ENCODE measurements around the gene XIAP.

DNA sequence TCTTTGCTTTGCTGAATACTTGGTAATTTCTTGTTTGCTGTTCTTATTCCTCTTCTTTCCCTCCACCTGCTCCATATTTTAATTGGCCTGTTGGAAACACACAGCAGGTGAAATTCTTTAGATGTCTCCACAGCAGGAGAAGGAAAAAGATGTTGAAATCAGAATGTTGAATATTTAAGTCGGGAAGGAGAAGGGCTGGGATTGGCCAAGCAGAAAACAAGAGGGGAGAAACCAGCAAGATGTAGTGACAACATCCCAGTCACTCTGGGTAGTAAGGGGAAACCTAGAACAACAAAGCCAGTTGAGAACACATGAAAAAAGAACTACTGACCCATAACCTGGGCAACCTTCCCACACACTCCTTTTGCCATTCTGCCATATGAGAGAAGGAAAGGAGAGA lies 64.3 kb downstream of the XIAP start:
- TF ChIP-seq, protein P1, sequence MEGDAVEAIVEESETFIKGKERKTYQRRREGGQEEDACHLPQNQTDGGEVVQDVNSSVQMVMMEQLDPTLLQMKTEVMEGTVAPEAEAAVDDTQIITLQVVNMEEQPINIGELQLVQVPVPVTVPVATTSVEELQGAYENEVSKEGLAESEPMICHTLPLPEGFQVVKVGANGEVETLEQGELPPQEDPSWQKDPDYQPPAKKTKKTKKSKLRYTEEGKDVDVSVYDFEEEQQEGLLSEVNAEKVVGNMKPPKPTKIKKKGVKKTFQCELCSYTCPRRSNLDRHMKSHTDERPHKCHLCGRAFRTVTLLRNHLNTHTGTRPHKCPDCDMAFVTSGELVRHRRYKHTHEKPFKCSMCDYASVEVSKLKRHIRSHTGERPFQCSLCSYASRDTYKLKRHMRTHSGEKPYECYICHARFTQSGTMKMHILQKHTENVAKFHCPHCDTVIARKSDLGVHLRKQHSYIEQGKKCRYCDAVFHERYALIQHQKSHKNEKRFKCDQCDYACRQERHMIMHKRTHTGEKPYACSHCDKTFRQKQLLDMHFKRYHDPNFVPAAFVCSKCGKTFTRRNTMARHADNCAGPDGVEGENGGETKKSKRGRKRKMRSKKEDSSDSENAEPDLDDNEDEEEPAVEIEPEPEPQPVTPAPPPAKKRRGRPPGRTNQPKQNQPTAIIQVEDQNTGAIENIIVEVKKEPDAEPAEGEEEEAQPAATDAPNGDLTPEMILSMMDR (conservative IDR thresholded peaks at IDR 0.05; ENCODE audit: low read depth in 2 of 2), result no peak
- no peak for TF ChIP-seq ZNF114 (CRISPR knock-in tag; IDR thresholded peaks at IDR 0.05)
- no peak for TF ChIP-seq POLR2AphosphoS5 (IDR thresholded peaks at IDR 0.05; ENCODE audit: low read depth)
- TF ChIP-seq EZH2 (IDR thresholded peaks at IDR 0.05; ENCODE audit: low read depth, unreplicated experiment), result no peak
- TF ChIP-seq EZH2phosphoT487 (IDR thresholded peaks at IDR 0.05; ENCODE audit: unreplicated experiment), result no peak
- no peak for TF ChIP-seq JUNB (IDR thresholded peaks at IDR 0.05; ENCODE audit: unreplicated experiment)
- TF ChIP-seq, protein P2, sequence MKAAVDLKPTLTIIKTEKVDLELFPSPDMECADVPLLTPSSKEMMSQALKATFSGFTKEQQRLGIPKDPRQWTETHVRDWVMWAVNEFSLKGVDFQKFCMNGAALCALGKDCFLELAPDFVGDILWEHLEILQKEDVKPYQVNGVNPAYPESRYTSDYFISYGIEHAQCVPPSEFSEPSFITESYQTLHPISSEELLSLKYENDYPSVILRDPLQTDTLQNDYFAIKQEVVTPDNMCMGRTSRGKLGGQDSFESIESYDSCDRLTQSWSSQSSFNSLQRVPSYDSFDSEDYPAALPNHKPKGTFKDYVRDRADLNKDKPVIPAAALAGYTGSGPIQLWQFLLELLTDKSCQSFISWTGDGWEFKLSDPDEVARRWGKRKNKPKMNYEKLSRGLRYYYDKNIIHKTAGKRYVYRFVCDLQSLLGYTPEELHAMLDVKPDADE (IDR thresholded peaks at IDR 0.05), result no peak
- TF ChIP-seq CREB1 (CRISPR knock-in tag; IDR thresholded peaks at IDR 0.05; ENCODE audit: low read depth), result no peak
- TF ChIP-seq, protein P3, sequence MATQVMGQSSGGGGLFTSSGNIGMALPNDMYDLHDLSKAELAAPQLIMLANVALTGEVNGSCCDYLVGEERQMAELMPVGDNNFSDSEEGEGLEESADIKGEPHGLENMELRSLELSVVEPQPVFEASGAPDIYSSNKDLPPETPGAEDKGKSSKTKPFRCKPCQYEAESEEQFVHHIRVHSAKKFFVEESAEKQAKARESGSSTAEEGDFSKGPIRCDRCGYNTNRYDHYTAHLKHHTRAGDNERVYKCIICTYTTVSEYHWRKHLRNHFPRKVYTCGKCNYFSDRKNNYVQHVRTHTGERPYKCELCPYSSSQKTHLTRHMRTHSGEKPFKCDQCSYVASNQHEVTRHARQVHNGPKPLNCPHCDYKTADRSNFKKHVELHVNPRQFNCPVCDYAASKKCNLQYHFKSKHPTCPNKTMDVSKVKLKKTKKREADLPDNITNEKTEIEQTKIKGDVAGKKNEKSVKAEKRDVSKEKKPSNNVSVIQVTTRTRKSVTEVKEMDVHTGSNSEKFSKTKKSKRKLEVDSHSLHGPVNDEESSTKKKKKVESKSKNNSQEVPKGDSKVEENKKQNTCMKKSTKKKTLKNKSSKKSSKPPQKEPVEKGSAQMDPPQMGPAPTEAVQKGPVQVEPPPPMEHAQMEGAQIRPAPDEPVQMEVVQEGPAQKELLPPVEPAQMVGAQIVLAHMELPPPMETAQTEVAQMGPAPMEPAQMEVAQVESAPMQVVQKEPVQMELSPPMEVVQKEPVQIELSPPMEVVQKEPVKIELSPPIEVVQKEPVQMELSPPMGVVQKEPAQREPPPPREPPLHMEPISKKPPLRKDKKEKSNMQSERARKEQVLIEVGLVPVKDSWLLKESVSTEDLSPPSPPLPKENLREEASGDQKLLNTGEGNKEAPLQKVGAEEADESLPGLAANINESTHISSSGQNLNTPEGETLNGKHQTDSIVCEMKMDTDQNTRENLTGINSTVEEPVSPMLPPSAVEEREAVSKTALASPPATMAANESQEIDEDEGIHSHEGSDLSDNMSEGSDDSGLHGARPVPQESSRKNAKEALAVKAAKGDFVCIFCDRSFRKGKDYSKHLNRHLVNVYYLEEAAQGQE (IDR thresholded peaks at IDR 0.05; ENCODE audit: unreplicated experiment), result no peak
- TF ChIP-seq ZNF331 (CRISPR knock-in tag; IDR thresholded peaks at IDR 0.05; ENCODE audit: low read depth), result no peak
- peak; percentile 31; the same call in 1 of the 2 replicates for TF ChIP-seq NANOG (IDR thresholded peaks at IDR 0.05; ENCODE audit: borderline replicate concordance)
- no peak for TF ChIP-seq STAT1 (IDR thresholded peaks at IDR 0.05; ENCODE audit: unreplicated experiment)
